ENCODE data around the gene EHD4. TPM values are rescaled to one million over a fixed set of nuclear protein-coding genes. Genes with fewer than 3 reads are reported as not detected.
A peak's percentile ranks its signal among the peaks of the same experiment; 100 is the strongest.

Gene EHD4
- total RNA-seq, 1 experiment from 2014 or later: 35.3 TPM

GRCh38 chr15:41980654-41981323 lies 8.4 kb upstream of the EHD4 start:
- no peak for DNase-seq (ENCODE audit: low read depth)

GRCh38 chr15:41979493-41980266 lies 7.3 kb upstream of the EHD4 start:
- no peak for DNase-seq (ENCODE audit: low read depth)

- DNase-seq (ENCODE audit: low read depth): no peak
Observed at GRCh38 chr15:41978534-41978933, 6.2 kb upstream of the EHD4 start.

- no peak for DNase-seq (ENCODE audit: low read depth)
Observed at GRCh38 chr15:41977757-41978383, 5.5 kb upstream of the EHD4 start.

GRCh38 chr15:41975669-41976068 lies 3.3 kb upstream of the EHD4 start:
- DNase-seq (ENCODE audit: low read depth): peak; percentile 16

- DNase-seq (ENCODE audit: low read depth): no peak
Observed at GRCh38 chr15:41974041-41974440, 1.7 kb upstream of the EHD4 start.

- DNase-seq (ENCODE audit: low read depth): peak; percentile 10
Observed at GRCh38 chr15:41971895-41972252, 483 bp downstream of the EHD4 start.

GRCh38 chr15:41971089-41971894 lies 1.1 kb downstream of the EHD4 start:
- peak; percentile 79 for DNase-seq (ENCODE audit: low read depth)

GRCh38 chr15:41970456-41970855 lies 1.9 kb downstream of the EHD4 start:
- DNase-seq (ENCODE audit: low read depth): no peak

GRCh38 chr15:41969851-41970431 lies 2.4 kb downstream of the EHD4 start:
- peak; percentile 89 for DNase-seq (ENCODE audit: low read depth)

GRCh38 chr15:41968701-41969100 lies 3.7 kb downstream of the EHD4 start:
- peak; percentile 24 for DNase-seq (ENCODE audit: low read depth)

- peak; percentile 87 for DNase-seq (ENCODE audit: low read depth)
Observed at GRCh38 chr15:41967506-41968206, 4.7 kb downstream of the EHD4 start.

GRCh38 chr15:41966920-41967465 lies 5.4 kb downstream of the EHD4 start:
- no peak for DNase-seq (ENCODE audit: low read depth)

GRCh38 chr15:41966414-41966812 lies 5.9 kb downstream of the EHD4 start:
- DNase-seq (ENCODE audit: low read depth): no peak

- DNase-seq (ENCODE audit: low read depth): peak; percentile 65
Observed at GRCh38 chr15:41965441-41966413, 6.6 kb downstream of the EHD4 start.

GRCh38 chr15:41961595-41962202 lies 10.7 kb downstream of the EHD4 start:
- no peak for DNase-seq (ENCODE audit: low read depth)

GRCh38 chr15:41961001-41961518 lies 11.3 kb downstream of the EHD4 start:
- DNase-seq (ENCODE audit: low read depth): no peak

- DNase-seq (ENCODE audit: low read depth): no peak
Observed at GRCh38 chr15:41958002-41958420, 14.3 kb downstream of the EHD4 start.

Data from RPMI7951 (cell line).